Measurements from ENCODE around the gene CMSS1.

Gene CMSS1

DNA sequence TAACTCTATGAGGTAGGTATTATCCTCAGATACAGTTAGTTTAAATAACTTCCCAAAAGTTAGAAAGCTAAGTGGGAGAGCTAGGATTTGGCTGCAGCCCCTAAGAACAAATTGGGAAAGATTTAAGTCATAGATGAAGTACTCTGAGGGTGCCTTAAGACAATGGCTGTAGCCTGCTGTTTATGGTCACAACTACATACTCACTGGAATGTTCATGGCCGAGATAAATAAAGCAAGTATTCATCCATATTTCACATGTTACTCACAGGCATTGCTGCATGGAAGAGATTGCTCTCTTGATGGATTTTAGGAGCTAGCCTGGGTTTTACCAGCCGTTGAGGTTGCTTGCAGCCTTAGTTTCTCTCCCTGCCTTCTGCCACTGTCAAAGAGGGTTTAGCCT is 145.0 kb downstream of the CMSS1 start:
- no peaks in the 10 kb centered on the region for H3K27me3 ChIP-seq (ENCODE audit: insufficient read depth, low read length)
- TF ChIP-seq, protein P1, sequence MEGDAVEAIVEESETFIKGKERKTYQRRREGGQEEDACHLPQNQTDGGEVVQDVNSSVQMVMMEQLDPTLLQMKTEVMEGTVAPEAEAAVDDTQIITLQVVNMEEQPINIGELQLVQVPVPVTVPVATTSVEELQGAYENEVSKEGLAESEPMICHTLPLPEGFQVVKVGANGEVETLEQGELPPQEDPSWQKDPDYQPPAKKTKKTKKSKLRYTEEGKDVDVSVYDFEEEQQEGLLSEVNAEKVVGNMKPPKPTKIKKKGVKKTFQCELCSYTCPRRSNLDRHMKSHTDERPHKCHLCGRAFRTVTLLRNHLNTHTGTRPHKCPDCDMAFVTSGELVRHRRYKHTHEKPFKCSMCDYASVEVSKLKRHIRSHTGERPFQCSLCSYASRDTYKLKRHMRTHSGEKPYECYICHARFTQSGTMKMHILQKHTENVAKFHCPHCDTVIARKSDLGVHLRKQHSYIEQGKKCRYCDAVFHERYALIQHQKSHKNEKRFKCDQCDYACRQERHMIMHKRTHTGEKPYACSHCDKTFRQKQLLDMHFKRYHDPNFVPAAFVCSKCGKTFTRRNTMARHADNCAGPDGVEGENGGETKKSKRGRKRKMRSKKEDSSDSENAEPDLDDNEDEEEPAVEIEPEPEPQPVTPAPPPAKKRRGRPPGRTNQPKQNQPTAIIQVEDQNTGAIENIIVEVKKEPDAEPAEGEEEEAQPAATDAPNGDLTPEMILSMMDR (IDR thresholded peaks at IDR 0.05; ENCODE audit: low read length) = no peak
- TF ChIP-seq EZH2 (IDR thresholded peaks at IDR 0.05; ENCODE audit: borderline replicate concordance, low read length) = no peak
- no peaks in the 10 kb centered on the region for H4K20me1 ChIP-seq (ENCODE audit: insufficient read depth, low read length)
- no peak overlapping the region for H3K4me2 ChIP-seq (ENCODE audit: low read length)
- H3K79me2 ChIP-seq (ENCODE audit: insufficient read depth, low read length) = no peaks in the 10 kb centered on the region
- no peak overlapping the region for H3K9ac ChIP-seq (ENCODE audit: low read length)
- no peak overlapping the region for H2AFZ ChIP-seq (ENCODE audit: low read length)
- H3K9me2 ChIP-seq (ENCODE audit: low read depth, low read length) = no peaks in the 10 kb centered on the region
- no peaks in the 10 kb centered on the region for H3K9me3 ChIP-seq (ENCODE audit: low read length)
- H3K4me1 ChIP-seq (ENCODE audit: insufficient read depth, low read length, severe bottlenecking) = no peaks in the 10 kb centered on the region
- H3F3A ChIP-seq (ENCODE audit: insufficient read depth, low read length) = no peaks in the 10 kb centered on the region
- H3K4me3 ChIP-seq (ENCODE audit: low read depth, low read length, poor library complexity, severe bottlenecking) = no peak overlapping the region
- H3K36me3 ChIP-seq (ENCODE audit: insufficient read depth, low read length) = no peaks in the 10 kb centered on the region
- no peak overlapping the region for H3K27ac ChIP-seq (ENCODE audit: low read depth, low read length, poor library complexity, severe bottlenecking)

DNA sequence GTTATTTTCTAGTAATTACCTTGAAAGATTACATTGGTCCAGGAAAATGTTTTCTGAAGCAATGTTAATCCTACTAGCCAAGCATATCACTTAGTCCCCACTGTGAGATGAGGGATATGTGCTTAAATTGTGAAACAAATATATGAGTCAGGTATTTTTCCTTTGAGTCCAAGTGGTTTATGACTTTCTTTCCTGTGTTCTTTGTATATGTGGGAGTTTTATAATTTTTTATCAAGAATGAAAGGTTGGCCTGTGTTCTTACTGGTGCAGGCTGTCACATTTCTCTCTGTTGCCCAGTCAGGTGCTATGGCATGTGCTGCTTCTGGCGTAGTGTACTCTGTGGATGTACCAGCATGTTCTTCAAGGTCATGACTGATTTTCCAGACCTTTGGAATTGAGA is 147.4 kb downstream of the CMSS1 start:
- H3K36me3 ChIP-seq (ENCODE audit: insufficient read depth, low read length) = no peaks in the 10 kb centered on the region
- no peak overlapping the region for H2AFZ ChIP-seq (ENCODE audit: low read length)
- TF ChIP-seq EZH2 (IDR thresholded peaks at IDR 0.05; ENCODE audit: borderline replicate concordance, low read length) = no peak
- H3K9ac ChIP-seq (ENCODE audit: low read length) = no peak overlapping the region
- H3K9me3 ChIP-seq (ENCODE audit: low read length) = no peaks in the 10 kb centered on the region
- no peaks in the 10 kb centered on the region for H4K20me1 ChIP-seq (ENCODE audit: insufficient read depth, low read length)
- no peaks in the 10 kb centered on the region for H3K79me2 ChIP-seq (ENCODE audit: insufficient read depth, low read length)
- H3F3A ChIP-seq (ENCODE audit: insufficient read depth, low read length) = no peaks in the 10 kb centered on the region
- no peak overlapping the region for H3K27ac ChIP-seq (ENCODE audit: low read depth, low read length, poor library complexity, severe bottlenecking)
- no peak overlapping the region for H3K4me2 ChIP-seq (ENCODE audit: low read length)
- H3K27me3 ChIP-seq (ENCODE audit: insufficient read depth, low read length) = no peaks in the 10 kb centered on the region
- H3K9me2 ChIP-seq (ENCODE audit: low read depth, low read length) = no peaks in the 10 kb centered on the region
- H3K4me1 ChIP-seq (ENCODE audit: insufficient read depth, low read length, severe bottlenecking) = no peaks in the 10 kb centered on the region
- no peak overlapping the region for H3K4me3 ChIP-seq (ENCODE audit: low read depth, low read length, poor library complexity, severe bottlenecking)

DNA sequence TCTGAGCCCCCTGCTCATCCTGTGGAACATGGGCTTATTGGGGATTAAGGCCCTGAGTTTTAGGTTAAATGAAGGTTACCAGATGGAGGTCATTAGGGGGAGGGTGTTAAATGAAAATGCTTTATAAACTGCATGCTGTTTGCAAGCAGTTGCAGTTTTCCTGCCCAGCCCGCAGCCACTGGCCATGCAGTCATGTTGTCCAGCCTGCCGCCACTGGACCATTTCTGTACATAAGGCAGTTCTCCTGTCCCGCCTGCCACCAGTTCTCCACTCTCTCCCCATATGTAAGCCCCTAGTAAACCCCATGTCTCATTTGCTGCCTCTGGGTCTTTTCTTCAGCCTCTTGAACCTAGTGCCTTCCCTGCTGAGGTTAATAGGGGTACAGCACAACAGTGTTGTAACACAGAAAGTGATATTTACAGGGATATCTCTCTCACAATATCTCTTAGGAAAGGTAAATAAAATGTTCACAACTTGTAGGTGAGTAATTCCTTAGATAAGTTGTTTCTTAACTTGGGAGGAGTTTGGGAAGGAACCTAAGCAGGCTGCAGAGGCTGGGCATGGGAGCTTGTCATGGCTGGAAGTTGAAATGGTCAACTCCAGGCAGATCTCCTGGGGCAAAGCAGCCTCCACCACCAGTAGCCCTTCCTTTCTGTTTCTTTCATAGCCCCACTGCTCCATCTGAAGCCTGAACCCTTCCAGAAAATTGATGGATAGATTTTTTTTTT is 148.2 kb downstream of the CMSS1 start:
- no peaks in the 10 kb centered on the region for H3K79me2 ChIP-seq (ENCODE audit: insufficient read depth, low read length)
- H3K9ac ChIP-seq (ENCODE audit: low read length) = no peak overlapping the region
- H3K36me3 ChIP-seq (ENCODE audit: insufficient read depth, low read length) = no peaks in the 10 kb centered on the region
- H3K4me3 ChIP-seq (ENCODE audit: low read depth, low read length, poor library complexity, severe bottlenecking) = no peak overlapping the region
- no peaks in the 10 kb centered on the region for H3K4me1 ChIP-seq (ENCODE audit: insufficient read depth, low read length, severe bottlenecking)
- no peak overlapping the region for H3K4me2 ChIP-seq (ENCODE audit: low read length)
- no peaks in the 10 kb centered on the region for H3K9me3 ChIP-seq (ENCODE audit: low read length)
- no peaks in the 10 kb centered on the region for H3K9me2 ChIP-seq (ENCODE audit: low read depth, low read length)
- no peaks in the 10 kb centered on the region for H3K27me3 ChIP-seq (ENCODE audit: insufficient read depth, low read length)
- no peak overlapping the region for H3K27ac ChIP-seq (ENCODE audit: low read depth, low read length, poor library complexity, severe bottlenecking)
- H3F3A ChIP-seq (ENCODE audit: insufficient read depth, low read length) = no peaks in the 10 kb centered on the region
- H4K20me1 ChIP-seq (ENCODE audit: insufficient read depth, low read length) = no peaks in the 10 kb centered on the region
- no peak for TF ChIP-seq EZH2 (IDR thresholded peaks at IDR 0.05; ENCODE audit: borderline replicate concordance, low read length)
- TF ChIP-seq, protein P1 (IDR thresholded peaks at IDR 0.05; ENCODE audit: low read length) = no peak
- H2AFZ ChIP-seq (ENCODE audit: low read length) = no peak overlapping the region

Data from OCI-LY1 (cell line).